A549 (cell line): Measurements from ENCODE around the gene VSTM1. TPM values are rescaled to one million over a fixed set of nuclear protein-coding genes. Genes with fewer than 3 reads are reported as not detected.
"Not testable (repeated sequence)": the region's sequence is repeated elsewhere in the genome, so short reads cannot be mapped to it uniquely, and the experiment has no call there.

ENCODE experiments used
- ATAC-seq, 2 experiments: fragments of 200-7000 bp in 1 of 2; fragments of >200 bp in 1 of 2; cut with Nextera tagmentation in 1 of 2; cut with Tn5 transposase in 1 of 2; 3 replicates each; pipeline versions ENCODE4 v1.8.0 to v1.9.1; 2018 to 2020; ENCODE audit warnings: mild to moderate bottlenecking in 1 of 2, moderate library complexity in 1 of 2
- CTCF ChIA-PET: fragments of 300-600 bp; sonication (Branson Sonifier 250); formaldehyde crosslinking; extraction: SDS; loops from one replicate; lab custom pipeline; 2021; ENCODE audit warnings: antibody characterized with exemption, inconsistent platforms; lab: Yijun Ruan, JAX
- POLR2A ChIA-PET: fragments of 350-600 bp; formaldehyde crosslinking; extraction: SDS; loops from one replicate; lab custom pipeline; 2021; ENCODE audit warnings: antibody characterized with exemption, inconsistent platforms; lab: Yijun Ruan, JAX
- DNase-seq, 2 experiments: peaks; one replicate each; pipeline versions ENCODE4 v3.0.0 to v3.0.0-alpha.2; 2011 to 2016; ENCODE audit warnings: low read depth in 1 of 2, low spot score in 1 of 2
- FAIRE-seq: peaks from 2 replicates; lab custom pipeline; 2011; peaks lifted over from hg19 to GRCh38; lab: Jason Lieb, UNC
- H3K27ac ChIP-seq, 2 experiments: fragments of >200 bp; sonication (Bioruptor Twin); formaldehyde crosslinking; 3 replicates each; pipeline ENCODE4 v1.5.1; 2016 to 2017
- H3K4me1 ChIP-seq: fragments of >200 bp; sonication (Bioruptor Twin); formaldehyde crosslinking; 3 replicates; pipeline ENCODE4 v1.6.1; 2016
- H3K4me2 ChIP-seq: fragments of >200 bp; sonication (Bioruptor Twin); formaldehyde crosslinking; 3 replicates; pipeline ENCODE4 v1.6.1; 2016
- H3K4me3 ChIP-seq: fragments of >200 bp; sonication (Bioruptor Twin); formaldehyde crosslinking; 3 replicates; pipeline ENCODE4 v1.5.1; 2016
- H3K9me3 ChIP-seq: fragments of >200 bp; sonication (Bioruptor Twin); formaldehyde crosslinking; 3 replicates; pipeline ENCODE4 v1.6.1; 2016
- CHD4 ChIP-seq: fragments of 200-600 bp; sonication (generic); IDR thresholded peaks from 2 replicates; pipeline ENCODE4 v1.6.1; 2016; ENCODE audit warnings: antibody characterized with exemption, mild to moderate bottlenecking, borderline replicate concordance
- EP300 ChIP-seq, 2 experiments: fragments of >200 bp; sonication (Bioruptor Twin); formaldehyde crosslinking; IDR thresholded peaks; 2 replicates in 1 of 2; 3 replicates in 1 of 2; pipeline ENCODE4 v1.6.1; 2016 to 2017
- FOSB ChIP-seq: fragments of 250-450 bp; sonication (Bioruptor Pico); IDR thresholded peaks from 2 replicates; pipeline ENCODE4 v1.5.0; 2020; ENCODE audit warnings: mild to moderate bottlenecking, moderate library complexity
- FOSL2 ChIP-seq, 2 experiments: fragments of 450-650 bp in 1 of 2; fragments of >200 bp in 1 of 2; sonication (Bioruptor Twin) in 1 of 2; formaldehyde crosslinking; IDR thresholded peaks; 2 replicates each; pipeline versions ENCODE4 v1.5.0 to v1.6.1; 2016 to 2020; ENCODE audit warnings: mild to moderate bottlenecking in 1 of 2, moderate library complexity in 1 of 2
- FOXS1 ChIP-seq: fragments of 250-450 bp; sonication (Bioruptor Pico); IDR thresholded peaks from 2 replicates; pipeline ENCODE4 v1.5.0; 2020; ENCODE audit warnings: mild to moderate bottlenecking, moderate library complexity
- KDM1A ChIP-seq: fragments of 200-600 bp; sonication (generic); IDR thresholded peaks from 2 replicates; pipeline ENCODE4 v1.6.1; 2016; ENCODE audit warnings: low read depth, mild to moderate bottlenecking
- MAZ ChIP-seq: fragments of 150-350 bp; IDR thresholded peaks from 2 replicates; pipeline ENCODE4 v1.6.1; 2014; ENCODE audit warnings: antibody characterized with exemption, low read depth, low read length, borderline replicate concordance
- POLR2A ChIP-seq: IDR thresholded peaks from 2 replicates; pipeline ENCODE4 v1.6.1; 2012; ENCODE audit warnings: mild to moderate bottlenecking, low read length
- RARB ChIP-seq: fragments of 250-450 bp; sonication (Bioruptor Pico); IDR thresholded peaks from 2 replicates; pipeline ENCODE4 v1.8.0; 2021; ENCODE audit warnings: mild to moderate bottlenecking, moderate library complexity
- TP53 ChIP-seq: fragments of 250-450 bp; sonication (Bioruptor Pico); IDR thresholded peaks from 2 replicates; pipeline ENCODE4 v1.5.0; 2021; ENCODE audit warnings: mild to moderate bottlenecking, moderate library complexity
- ZC3H11A ChIP-seq: fragments of 450-650 bp; IDR thresholded peaks from 2 replicates; pipeline ENCODE4 v1.6.1; 2014; ENCODE audit warnings: antibody characterized with exemption, mild to moderate bottlenecking
- ZFP36 ChIP-seq: fragments of 450-650 bp; IDR thresholded peaks from 2 replicates; pipeline ENCODE4 v1.6.1; 2014; ENCODE audit warnings: borderline replicate concordance; ENCODE audit not compliant: partially characterized antibody
- WGBS: methylation state at CpG from one replicate; pipeline ENCODE4 v1.1.6; 2017; ENCODE audit errors: missing lambda C conversion rate; 5-methylcytosine and 5-hydroxymethylcytosine counted together
- polyA plus RNA-seq, 4 experiments: library from polyadenylated mRNA; depleted of rRNA in 3 of 4; stranded (reverse); fragments of >200 nt; fragmentation: RNase III in 1 of 4; extraction: RNeasy Plus Mini Kit Qiagen cat#74134 plus additional on column Dnase treatment in 1 of 4; gene quantifications; 2 replicates in 3 of 4; 3 replicates in 1 of 4; pipeline ENCODE4 v1.2.3, GENCODE V29; 2011 to 2017
- TF ChIP-seq, protein P1 (sequence below): IDR thresholded peaks from 2 replicates; pipeline ENCODE4 v1.6.1; 2012
- TF ChIP-seq, protein P2 (sequence below): fragments of 200-600 bp; sonication (generic); IDR thresholded peaks from 2 replicates; pipeline ENCODE4 v1.6.1; 2016; ENCODE audit warnings: antibody characterized with exemption, mild to moderate bottlenecking, moderate library complexity
- TF ChIP-seq, protein P3 (sequence below): fragments of >200 bp; sonication (Bioruptor Twin); formaldehyde crosslinking; IDR thresholded peaks from 2 replicates; pipeline ENCODE4 v1.6.1; 2016

The VSTM1 gene
- polyA plus RNA-seq, 2 of the 4 experiments (the other 2 are of a cell fraction) = 0.25 to 0.50 TPM

DNA sequence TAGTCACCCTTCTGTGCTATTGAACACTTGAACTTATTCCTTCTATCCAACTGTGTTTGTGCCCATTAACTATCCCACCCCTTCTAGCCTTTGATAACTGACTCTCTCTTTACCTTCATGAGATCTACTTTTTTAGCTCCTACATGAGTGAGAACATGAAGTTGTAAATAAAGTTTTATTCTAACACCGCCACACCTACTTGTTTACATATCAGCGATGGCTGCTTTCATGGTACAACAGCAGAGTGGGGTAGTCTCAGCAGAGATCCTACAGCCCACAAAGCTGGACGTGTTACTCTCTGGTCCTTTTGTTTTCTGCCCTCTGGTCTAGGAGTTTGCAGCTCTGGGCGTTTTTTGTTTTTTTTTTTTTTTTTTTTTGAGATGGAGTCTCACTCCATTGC, 23.7 kb downstream of the VSTM1 start:
- ChIA-PET CTCF (interaction anchor here (0.8 to 7.6 kb wide), 4 partner anchors 10 to 231 kb away, joined by 3 to 69 read pairs (median 20); no protein-coding TSS in a partner anchor), POLR2A (no interaction called here)
- H3K27ac ChIP-seq = no peak overlapping the region
- WGBS = 57% methylated on average over 4 of the region's 4 CpGs
- no peaks in the 10 kb centered on the region for H3K9me3 ChIP-seq
- H3K4me3 ChIP-seq = no peak overlapping the region
- FAIRE-seq (no peak), DNase-seq (no peak), ATAC-seq (no peak)
- peaks cover 19% of the 10 kb centered on the region for H3K4me1 ChIP-seq
- TF ChIP-seq, protein P1, sequence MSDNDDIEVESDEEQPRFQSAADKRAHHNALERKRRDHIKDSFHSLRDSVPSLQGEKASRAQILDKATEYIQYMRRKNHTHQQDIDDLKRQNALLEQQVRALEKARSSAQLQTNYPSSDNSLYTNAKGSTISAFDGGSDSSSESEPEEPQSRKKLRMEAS = no peak
- TF ChIP-seq FOXS1 (CRISPR knock-in tag) = no peak
- no peak for TF ChIP-seq ZFP36
- no peak for TF ChIP-seq POLR2A
- TF ChIP-seq EP300 (IDR thresholded peaks at IDR 0.05) = no peak
- TF ChIP-seq, protein P2, sequence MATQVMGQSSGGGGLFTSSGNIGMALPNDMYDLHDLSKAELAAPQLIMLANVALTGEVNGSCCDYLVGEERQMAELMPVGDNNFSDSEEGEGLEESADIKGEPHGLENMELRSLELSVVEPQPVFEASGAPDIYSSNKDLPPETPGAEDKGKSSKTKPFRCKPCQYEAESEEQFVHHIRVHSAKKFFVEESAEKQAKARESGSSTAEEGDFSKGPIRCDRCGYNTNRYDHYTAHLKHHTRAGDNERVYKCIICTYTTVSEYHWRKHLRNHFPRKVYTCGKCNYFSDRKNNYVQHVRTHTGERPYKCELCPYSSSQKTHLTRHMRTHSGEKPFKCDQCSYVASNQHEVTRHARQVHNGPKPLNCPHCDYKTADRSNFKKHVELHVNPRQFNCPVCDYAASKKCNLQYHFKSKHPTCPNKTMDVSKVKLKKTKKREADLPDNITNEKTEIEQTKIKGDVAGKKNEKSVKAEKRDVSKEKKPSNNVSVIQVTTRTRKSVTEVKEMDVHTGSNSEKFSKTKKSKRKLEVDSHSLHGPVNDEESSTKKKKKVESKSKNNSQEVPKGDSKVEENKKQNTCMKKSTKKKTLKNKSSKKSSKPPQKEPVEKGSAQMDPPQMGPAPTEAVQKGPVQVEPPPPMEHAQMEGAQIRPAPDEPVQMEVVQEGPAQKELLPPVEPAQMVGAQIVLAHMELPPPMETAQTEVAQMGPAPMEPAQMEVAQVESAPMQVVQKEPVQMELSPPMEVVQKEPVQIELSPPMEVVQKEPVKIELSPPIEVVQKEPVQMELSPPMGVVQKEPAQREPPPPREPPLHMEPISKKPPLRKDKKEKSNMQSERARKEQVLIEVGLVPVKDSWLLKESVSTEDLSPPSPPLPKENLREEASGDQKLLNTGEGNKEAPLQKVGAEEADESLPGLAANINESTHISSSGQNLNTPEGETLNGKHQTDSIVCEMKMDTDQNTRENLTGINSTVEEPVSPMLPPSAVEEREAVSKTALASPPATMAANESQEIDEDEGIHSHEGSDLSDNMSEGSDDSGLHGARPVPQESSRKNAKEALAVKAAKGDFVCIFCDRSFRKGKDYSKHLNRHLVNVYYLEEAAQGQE = no peak
- no peak overlapping the region for H3K4me2 ChIP-seq

DNA sequence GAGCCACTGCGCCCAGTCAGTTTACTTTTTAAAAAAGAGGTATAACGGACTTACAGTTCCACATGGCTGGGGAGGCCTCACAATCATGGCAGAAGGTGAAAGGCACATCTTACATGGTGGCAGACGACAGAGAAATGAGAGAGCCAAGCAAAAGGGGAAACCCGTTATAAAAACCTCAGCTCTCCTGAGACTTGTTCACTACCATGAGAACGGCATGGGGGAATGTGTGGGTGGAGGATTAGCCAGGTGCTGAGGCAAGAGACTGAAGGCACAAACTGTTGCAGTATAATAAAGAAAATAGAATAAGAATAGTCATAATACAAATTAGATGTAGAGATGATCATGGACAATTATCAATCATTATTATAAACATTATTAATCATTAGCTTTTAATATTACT, 27.2 kb downstream of the VSTM1 start:
- ChIA-PET CTCF (interaction anchor here (0.9 to 3.6 kb wide), 5 partner anchors 11 to 228 kb away, joined by 3 to 37 read pairs (median 3); partner anchors contain the start of gene OSCAR), POLR2A (interaction anchor here (1.2 kb wide), 1 partner anchor 56 kb away, joined by 5 read pairs; no protein-coding TSS in a partner anchor)
- not testable (repeated sequence) for ATAC-seq, DNase-seq, FAIRE-seq, H3K4me3 ChIP-seq, H3K4me2 ChIP-seq, H3K27ac ChIP-seq, H3K9me3 ChIP-seq, H3K4me1 ChIP-seq
- WGBS = 84% methylated on average over 5 of the region's 5 CpGs

DNA sequence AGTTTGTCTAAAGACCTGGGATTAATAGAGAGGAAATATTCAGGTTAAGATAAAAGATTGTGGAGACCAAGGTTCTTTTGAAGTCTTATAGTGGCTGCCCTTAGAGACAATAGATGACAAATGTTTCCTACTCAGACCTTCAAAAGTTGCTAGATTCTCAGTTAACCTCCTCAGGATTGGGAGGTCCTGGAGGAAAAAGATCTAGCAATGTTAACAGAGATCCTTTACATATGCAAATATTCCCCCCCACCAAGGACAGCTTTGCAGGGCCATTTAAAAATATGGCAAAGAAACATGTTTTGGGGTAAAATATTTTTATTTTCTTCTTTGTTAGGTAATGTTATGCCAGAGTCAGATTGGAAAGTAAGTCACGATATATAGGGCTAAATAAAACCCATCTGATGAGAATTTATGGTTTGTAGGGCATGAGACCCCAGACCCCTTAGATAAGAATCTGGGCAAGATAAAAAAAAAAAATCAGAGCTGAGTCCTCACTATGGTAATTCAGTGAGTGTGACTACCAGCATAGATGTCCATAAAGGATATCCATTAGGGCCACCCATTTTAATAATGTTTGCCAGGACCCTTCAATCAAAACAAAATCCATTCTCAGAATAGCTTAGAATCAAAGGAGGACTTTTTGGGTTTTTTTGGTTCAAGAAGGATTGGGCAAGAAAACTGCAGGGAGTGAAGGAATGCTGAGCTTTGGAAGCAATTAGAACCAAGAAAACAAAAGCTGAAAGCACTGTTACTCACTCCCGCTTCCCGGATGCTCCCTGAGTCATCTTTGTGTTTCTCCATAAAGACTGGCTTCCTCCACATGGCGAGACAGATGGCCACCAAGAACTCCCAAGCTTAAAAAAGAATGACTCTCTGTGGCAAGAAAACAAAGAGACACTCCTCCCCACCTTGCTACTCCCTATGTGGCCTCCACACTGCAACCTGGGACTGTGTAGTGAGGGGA, 28.2 kb downstream of the VSTM1 start:
- CTCF ChIA-PET = interaction anchor here (0.6 to 3.6 kb wide), 10 partner anchors 9 to 245 kb away, joined by 3 to 37 read pairs (median 4); partner anchors contain the start of gene OSCAR
- DNase-seq = peak in 1 of 2 experiments; percentile 52

More for the DNA sequence above, 28.2 kb downstream of the VSTM1 start:
- no peak overlapping the region for H3K4me3 ChIP-seq
- H3K27ac ChIP-seq = peak overlapping the region; percentile 36 to 59; a peak in 5 of 6 replicates
- H3K9me3 ChIP-seq = no peaks in the 10 kb centered on the region
- peak; percentile 65 to 88 for ATAC-seq
- no peak for FAIRE-seq
- peak overlapping the region; percentile 51 for H3K4me2 ChIP-seq
- peaks cover 9% of the 10 kb centered on the region for H3K4me1 ChIP-seq
- 35% methylated on average over 4 of the region's 4 CpGs for WGBS
- POLR2A ChIA-PET = interaction anchor here (1.2 kb wide), 1 partner anchor 55 kb away, joined by 5 read pairs; no protein-coding TSS in a partner anchor
- TF ChIP-seq, protein P1 = 0 out of 2 replicates have a peak, but pooled peaks have one; percentile 38
- no peak for TF ChIP-seq TP53 (CRISPR knock-in tag)
- TF ChIP-seq RARB (CRISPR knock-in tag) = no peak
- TF ChIP-seq KDM1A = no peak
- no peak for TF ChIP-seq FOSB (CRISPR knock-in tag)
- TF ChIP-seq EP300 (IDR thresholded peaks at IDR 0.05) = no peak
- TF ChIP-seq ZC3H11A = no peak
- no peak for TF ChIP-seq CHD4
- TF ChIP-seq, protein P3, sequence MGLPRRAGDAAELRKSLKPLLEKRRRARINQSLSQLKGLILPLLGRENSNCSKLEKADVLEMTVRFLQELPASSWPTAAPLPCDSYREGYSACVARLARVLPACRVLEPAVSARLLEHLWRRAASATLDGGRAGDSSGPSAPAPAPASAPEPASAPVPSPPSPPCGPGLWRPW = no peak
- TF ChIP-seq FOSL2 (IDR thresholded peaks at IDR 0.05) = no peak
- peak; percentile 58; the same call in 1 of the 2 replicates for TF ChIP-seq FOSL2 (CRISPR knock-in tag; IDR thresholded peaks at IDR 0.05)
- TF ChIP-seq MAZ = no peak
